Activated CD4-positive, alpha-beta T cell treated with anti-CD3 and anti-CD28 coated beads, Interleukin-10, Interleukin-2, amounts not matched to agents 100 ng/mL and 50 ng/mL, durations not matched to agents 16 hours and 8 hours (primary cell): ENCODE measurements around the gene POLN.

Experiments
- DNase-seq: peaks from one replicate; pipeline ENCODE4 v3.0.0-alpha.2; 2020

Gene POLN

DNA sequence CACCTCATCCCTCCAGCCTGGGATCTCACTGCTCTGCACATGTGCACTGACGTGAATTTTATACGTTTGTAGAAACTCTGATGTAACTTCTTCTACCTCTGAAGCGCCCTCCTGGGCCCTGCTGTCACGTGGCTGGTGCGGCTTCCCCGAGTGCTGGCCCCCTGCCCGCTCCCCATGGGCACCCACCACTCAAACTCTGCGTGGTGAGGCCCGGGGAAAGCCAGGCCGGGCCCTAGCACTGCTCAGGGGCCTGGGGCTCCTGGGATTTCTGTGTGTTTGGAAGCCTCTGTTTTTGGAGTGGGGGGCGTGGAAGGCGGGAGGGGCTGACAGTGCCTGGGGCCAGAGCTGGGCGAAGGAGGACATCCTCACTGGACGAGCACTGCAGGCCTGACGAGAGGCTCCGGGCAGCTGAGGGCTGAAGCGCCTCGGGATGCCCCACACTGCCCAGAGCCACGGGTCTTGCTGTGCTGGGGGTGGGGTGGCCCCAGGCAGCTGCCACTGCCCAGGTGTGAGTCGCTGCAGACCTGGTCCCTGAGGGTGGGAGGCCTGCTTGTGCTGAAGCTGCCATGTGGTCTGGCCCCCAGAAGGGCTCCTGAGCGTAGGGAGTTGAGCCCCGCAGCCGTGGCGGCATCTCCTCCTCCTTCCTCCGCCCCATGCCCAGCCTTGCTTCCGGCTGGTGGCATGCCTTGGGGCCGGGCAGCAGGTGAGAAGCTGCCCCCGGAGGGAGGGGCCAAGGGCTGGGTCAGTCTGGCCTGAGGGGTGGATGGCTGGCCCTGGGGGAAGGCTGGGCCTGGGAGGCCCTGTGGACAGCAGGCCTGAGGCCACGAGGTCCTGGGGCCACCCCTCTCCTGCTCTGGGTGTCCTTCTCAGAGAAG is 175.1 kb downstream of the POLN start:
- no peak for DNase-seq

DNA sequence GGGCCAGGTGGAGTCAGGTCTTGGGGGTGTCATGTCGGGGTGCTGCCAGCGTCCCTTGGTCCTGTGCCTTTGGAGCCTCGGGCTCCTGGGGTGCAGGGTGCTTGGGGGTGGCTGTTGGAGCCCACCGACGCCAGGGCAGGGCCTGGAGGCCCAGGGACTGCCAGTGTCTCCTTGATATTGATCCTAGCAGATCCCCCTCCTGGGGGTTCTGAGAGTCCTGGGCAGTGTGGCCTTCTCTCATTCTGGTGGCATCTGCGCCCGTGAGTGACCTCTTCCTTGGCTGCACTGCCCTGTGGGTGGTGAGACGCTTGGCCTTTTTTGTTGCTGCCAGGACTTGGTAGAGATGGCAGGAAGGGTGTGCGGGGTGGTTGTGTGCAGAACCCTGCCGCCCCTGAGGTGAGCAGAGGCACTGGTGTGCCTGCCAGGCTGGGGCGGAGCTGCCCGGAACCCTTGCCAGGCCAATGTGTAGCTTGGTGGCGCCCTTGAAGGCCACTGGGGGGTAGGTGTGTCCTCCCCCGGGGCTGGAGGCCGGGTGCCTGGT is 175.8 kb downstream of the POLN start:
- DNase-seq, result no peak

DNA sequence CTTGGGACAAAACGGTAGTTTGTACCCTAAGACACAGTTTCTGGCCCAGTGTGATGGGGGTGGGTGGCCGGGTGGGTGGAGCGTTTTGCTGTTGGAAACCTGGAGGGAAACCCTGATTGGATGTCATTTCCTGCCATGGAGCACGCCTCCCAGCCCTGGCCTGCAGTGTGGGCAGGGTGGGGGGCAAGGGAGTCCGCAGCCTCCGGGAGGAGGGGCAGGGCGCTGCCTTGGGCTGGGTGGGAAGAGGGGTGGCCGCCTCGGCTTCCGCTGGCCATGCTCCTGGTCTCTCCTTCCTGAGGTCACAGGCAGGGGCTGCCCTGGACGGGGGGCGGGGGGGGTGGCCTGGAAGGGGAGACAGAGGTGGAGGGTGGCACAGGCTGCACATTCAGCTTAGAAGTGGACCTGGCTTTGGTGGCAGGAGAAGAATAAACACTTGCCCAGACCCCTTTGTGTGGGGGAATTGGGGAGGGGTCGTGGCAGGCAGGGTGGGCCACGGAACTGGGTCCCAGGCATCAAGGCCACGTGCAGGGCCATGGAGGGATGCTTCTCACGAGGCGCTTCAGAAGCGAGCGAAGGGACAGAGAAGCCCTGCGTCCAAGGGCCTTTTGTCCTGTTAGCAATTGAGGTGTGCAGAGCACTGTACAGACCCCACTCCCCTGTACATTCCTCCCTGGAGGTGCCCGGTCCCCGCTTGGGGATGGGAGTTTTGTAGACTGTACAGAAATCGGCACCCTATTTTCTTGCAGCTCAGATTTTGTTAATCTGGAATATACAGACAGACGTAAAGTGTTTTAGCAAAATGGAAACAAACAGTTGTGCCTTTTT is 176.6 kb downstream of the POLN start:
- no peak for DNase-seq

DNA sequence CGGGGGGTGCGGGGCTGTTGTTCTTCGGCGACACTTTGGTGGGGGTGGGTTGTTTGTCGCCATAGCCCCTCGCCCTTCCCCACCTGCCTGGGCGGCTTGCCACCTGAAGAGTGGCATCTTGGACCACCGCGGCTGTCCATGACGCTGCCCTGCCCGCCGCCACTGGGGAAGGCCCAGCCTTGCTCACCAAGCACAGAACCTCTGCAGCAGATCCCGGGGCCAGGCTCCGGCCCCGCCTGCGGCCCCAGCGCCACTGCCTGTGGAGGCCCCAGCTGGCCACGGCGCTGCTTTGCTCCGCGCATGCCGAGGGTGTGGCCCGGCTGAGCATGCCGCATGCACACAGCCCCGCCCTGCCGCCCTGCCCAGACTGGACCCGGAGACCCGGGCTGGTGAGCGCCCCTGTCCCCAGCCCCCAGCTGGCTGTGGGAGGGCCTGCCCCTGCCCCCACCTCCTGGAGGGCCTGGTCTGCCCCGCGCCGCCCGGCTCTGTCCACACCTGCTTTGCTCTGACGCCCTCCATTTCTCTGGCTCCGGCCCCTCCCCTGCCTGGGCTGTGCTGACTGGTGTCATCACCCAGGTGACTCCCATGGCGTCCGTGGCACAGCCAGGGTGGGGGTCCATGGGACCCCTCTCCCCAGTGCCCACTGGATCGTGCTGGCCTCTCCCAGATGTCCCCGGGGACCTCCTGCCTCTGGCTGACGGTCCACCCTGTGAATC is 177.5 kb downstream of the POLN start:
- DNase-seq, result no peak

DNA sequence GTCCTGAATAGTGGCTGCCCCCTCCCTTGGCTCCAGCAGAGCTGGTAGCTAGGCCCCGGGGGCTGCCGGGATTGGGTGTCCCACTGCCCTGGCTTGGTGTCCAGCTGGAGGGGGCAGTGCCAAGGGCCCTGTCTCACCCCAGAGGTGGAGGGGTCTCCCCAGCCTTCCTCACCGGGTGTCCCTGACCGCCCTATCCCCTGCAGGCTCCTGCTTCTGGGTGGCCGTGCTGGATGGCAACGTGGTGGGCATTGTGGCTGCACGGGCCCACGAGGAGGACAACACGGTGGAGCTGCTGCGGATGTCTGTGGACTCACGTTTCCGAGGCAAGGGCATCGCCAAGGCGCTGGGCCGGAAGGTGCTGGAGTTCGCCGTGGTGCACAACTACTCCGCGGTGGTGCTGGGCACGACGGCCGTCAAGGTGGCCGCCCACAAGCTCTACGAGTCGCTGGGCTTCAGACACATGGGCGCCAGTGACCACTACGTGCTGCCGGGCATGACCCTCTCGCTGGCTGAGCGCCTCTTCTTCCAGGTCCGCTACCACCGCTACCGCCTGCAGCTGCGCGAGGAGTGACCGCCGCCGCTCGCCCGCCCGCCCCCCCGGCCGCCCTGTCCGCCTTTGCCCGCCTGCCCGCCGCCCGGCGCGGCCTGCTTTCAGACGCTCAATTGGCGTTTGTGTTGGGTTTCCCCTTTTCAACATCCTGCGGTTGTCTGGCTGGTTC is 178.2 kb downstream of the POLN start:
- no peak for DNase-seq

DNA sequence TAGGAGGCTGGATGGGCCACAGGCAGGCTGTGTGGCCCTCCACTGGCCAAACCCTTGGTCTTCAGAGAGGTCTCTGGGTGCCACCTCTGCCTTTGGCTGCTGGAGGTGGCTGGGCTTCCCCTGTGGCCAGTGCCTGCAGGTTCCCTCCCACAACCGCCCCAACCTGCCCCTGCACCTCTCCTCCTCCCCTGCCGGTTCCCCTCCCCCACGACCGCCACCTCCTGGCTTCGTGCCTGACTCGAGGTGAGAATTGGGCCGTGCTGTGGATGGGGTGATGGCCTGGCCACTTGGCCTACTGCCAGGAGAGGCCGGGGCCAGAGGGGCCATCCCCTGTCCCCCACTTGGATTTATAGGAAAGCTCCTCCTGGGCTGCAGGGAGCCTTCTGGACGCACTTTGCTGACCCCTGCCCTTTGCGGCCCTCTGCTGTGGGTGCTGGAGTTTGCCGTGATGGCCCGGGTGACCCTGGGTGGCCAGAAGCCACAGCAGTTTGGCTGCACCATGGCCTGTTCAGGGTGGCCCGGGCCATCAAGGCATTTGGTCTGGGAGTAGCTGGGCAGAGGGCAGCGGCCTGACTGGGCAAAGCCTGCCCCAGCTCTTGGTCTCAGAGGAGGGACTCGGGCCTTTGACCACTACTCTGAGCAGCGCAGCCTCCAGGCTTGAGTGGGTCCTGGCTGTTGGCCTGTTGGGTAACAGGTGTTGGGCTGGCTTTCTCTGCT is 179.0 kb downstream of the POLN start:
- DNase-seq, result no peak

DNA sequence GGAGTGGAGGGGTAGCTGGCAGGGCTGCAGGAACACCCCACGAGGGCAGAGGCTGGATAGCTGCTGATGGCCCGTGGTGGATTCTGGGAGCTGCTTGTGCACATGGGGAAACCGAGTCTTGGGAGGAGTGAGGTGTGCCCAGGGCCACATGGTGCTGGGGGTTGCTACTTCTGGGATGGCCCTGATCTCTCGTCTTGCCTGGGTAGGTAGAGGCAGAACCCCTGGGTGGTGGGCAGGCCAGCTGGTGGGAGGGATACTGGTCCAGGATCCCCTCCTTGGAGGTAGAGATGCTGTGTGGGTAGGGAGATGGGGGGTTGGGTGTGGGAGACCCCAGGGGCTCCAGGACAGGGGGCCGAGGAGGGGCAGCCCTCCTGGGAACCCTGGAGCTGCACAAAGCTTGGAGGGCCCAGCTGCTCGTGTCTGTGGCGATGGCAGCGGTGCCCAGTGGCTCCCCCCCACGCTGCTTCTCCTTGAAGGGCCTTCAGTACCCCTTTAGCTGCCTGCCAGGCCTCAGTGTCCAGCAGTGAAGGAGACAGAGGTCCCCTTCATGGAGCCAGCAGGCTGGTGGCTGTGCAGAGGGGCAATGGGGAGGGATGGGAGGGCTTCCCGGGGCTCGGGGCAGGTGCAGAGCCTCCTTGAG is 179.6 kb downstream of the POLN start:
- no peak for DNase-seq

DNA sequence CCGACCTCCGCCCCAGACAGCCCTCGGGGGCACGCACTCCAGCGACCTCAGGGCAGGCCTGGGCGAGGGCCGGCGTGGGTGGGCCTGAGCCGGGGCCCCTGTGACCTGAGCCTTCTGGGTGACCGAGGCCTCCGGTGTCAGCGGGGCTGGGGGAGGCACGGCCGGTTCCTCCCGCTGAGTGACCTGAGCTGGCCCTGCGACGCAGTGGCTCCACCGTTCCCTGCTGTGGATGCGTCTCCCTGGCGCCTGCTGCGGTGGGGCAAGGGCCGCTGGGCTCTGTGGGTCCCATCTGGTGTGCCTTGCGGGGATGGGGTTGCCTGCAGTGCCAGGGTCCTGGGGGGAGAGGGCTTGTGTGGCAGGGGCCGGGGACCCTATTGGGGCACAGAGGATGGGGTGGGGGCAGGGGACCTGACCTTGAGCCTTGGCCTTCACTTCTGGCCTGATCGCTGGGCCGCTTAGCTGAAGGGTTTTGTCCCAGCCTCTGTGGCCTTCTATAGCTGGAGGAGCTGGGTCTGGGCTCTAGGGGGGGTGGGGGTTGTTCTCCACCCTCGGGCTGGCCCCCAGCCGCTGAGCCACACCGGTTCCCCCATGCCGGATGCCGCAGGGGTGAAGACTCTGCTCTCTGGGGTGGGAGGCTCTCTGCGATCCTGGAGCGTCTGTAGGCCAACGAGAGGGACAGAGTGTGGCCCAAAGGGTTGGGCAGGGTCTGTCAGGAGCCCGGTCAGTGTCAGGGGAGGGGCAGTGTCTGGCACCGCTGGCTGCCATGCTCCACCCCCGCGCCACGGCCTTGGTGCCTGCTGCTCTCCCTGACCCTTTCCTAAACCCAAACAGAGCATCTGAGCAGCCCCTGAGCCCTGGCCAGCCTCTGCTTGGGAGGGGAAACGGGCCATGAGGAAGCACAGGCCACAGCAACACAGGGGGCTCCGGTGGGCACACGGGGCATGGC is 180.5 kb downstream of the POLN start:
- DNase-seq, result no peak

DNA sequence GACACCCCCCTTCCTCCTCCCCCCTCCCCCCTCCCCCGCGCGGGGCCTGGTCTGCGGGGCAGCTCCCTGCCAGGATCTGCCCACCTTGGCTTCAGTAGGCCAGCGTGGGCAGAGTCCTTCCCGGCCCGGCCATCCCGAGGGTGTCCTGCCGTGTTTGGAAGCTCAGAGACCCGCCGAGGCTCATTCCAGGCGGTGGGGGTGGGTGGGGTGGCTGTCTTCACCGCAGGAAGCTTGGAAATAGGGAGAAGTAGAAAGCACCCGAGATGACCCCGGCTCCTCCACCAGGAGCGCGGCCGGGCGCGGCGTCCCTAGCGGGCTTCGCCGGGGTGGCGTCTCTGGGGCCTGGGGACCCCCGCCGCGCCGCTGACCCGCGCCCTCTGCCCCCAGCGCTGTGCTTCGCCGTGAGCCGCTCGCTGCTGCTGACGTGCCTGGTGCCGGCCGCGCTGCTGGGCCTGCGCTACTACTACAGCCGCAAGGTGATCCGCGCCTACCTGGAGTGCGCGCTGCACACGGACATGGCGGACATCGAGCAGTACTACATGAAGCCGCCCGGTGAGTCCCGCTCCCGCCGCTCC is 181.2 kb downstream of the POLN start:
- DNase-seq, result no peak

DNA sequence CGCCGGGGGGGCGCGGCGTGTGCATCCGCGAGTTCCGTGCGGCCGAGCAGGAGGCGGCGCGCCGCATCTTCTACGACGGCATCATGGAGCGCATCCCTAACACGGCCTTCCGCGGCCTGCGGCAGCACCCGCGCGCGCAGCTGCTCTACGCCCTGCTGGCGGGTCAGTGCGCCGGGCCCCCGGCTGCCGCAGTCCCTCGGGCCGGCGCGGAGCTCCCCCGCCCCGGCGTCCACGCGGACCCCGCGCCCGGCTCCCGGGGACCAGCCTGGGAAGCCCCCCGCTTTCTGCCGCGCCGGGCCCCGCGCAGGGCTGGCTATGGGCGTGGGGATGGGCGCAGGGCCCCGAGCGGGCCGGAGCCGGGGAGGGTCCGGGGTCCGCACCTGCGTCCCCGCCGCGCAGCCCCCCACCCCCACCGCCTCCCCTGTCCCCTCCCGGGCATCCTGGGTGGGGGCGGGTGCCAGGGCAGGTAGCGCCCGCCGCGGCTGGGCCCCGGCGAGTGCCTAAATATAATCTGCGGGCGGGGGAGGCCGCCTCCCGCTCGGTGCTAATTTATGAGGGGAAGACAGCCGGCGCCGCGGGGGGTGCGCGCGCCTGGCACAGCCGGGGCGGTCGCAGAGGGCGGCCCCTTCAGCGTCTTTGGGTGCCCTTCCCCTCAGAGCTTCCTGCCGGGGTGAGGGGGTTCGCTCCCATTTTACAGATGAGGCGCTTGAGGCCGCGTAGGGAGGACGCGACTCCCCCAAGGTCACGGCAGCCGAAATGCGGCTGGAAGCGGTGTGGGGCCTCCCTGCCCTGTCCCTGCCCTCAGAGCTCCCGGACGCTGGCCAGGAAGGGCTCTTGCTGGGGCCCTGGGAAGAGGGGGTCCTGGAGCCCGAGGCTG is 182.0 kb downstream of the POLN start:
- DNase-seq, result peak; percentile 23

DNA sequence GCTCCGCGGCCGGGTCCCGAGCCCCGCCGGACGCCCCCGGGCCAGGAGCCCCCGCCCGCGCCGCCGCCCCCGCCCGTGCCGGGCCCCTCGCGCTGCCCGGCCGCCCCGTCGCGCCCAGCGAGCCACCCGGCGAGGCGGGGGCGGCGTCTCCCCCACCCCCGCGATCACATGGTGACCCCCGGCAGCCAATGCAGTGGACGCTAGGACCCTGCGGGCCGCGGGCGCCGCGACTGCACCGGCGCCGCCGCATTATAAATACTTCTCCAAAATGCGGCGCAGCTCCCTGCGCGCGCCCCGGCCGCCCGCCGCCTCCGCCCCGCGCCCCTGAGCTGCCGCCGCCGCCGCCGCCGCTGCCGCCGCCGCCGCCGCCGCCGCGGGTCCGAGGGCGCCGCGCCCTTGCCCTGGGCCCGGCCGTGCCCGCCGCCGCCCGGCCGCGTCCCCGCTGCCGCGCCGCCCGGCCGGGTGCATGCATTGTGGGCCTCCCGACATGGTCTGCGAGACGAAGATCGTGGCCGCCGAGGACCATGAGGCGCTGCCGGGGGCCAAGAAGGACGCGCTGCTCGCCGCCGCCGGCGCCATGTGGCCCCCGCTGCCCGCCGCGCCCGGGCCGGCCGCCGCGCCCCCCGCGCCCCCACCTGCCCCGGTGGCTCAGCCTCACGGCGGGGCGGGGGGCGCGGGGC is 182.7 kb downstream of the POLN start, which contains the start of gene NAT8L:
NAT8L (plus strand) TSS at position 282 of the 680 bp plus-strand sequence; CDS start at position 467, 185 bp downstream.
- DNase-seq, result no peak

DNA sequence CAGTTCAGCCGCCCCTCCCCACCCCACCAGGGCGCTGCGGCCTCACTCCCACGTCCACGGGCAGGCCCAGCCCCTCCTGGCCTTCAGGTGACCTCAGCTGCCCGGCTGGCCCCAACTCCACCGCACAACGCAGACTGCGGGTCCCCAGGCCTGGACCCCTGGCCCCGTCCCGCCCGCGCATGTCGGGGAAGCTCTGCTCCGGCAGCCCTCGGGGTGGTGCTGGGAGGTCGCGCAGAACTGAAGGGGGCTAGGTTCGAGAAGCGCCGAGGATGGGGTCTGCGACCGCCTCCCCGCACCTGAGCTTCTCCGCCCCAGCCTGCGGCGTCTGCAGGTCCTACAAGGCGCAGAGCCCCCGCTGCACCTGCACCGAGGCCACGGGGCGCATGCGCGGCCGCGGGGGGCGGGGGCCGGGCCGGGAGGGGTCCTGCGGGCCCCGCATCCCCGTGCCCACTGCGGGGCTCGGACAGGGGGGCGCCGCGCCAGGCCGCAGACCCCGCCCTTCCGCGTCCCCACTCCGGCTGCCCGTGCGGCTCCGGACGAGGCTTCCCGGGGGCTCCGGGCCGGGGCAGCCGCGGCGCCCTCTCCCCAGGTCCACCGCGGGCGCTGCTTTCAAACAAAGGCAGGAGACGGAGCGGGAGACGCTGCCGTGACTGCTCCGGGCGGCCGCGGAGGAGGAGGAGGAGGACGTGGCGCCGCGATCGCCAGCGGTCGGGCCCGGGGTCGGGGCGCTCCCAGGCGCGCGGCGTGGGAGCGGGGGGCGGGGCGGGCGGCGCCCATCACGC is 183.5 kb downstream of the POLN start:
- no peak for DNase-seq

DNA sequence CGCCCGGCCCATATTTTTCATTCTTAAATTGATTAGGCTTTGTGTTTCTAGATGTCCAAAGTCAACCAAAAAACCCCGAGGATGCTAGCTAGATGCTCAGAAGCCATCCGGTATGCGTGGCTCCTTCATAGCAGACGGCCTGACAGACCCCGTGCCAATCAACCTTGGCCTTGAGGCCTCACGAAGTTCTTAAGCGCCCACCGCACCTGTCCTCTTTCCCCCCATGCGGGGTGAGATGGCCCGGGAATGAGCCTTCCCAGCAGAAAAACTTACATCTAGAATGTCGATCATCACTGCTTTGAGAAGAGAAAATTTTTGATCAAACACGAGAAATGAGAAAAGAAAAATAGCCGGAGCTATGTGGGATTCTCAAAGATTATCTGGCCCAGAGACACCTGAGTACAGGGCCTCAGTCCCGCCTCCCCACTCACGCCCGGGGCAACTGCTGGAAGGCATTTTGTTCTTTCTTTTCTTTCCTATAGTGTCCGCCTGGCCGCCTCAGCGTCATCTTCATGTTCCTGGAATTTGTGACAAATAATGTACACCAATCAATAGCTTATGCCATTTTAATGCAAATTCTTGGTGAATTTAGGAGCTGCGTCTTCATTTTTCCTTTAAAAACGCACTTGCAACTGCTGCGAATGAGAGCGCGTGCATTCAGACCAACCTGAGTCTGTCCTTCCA is 184.4 kb downstream of the POLN start:
- DNase-seq, result no peak

DNA sequence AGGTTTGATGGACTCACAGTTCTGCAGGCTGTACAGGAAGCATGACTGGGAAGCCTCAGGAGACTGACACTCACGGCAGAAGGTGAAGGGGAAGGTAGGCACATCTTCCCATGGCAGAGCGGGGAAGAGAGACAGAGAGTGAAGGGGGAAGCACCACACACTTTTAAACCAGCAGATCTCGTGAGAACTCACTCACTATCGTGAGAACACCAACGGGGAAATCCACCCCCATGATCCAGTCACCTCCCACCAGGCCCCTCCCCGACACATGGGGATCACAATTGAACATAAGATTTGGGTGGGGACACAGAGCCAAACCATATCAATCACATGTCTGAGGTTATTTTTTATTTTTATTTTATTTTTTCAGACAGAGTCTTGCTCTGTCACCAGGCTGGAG is 187.7 kb downstream of the POLN start:
- DNase-seq, result no peak

DNA sequence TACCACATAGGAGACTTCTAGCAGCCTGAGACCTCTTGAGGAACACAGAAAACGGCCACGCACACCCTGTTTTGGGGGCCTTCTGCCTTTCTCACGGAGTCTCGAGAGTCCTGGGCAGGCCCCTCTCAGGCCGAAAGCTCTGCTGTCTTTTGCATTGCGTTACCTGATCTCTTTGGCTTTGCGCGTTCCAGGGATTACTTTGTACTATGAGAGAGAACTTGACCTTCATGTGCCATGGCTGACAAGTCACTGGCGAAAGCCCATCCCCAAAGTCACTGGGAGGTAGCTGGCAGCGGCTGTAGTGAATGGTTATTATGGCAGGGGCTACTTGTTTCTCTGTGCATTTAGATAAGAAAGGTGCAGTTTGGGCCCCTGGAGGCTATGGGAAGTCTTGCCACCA is 190.8 kb downstream of the POLN start:
- no peak for DNase-seq

DNA sequence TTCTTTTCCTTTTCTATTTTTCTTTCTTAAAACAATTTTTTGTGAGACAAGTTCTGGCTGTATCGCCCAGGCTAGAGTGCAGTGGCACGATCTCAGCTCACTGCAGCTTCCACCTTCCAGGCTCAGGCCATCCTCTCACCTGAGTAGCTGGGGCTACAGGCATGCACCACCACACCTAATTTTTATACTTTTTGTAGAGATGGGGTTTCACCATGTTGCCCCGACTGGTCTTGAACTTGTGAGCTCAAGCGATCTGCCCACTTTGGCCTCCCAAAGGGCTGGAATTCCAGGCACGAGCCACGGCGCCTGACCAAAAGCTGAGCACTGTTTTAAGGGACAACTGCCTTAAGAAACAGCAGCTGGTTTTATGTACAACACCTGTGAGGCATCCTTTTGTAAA is 192.1 kb downstream of the POLN start:
- DNase-seq, result no peak
